NOMO-1 treated with dmso at 0.1 percent for 144 hours (cell line): ENCODE measurements around the gene IL17RC.
"Not testable (repeated sequence)": the region's sequence is repeated elsewhere in the genome, so short reads cannot be mapped to it uniquely, and the experiment has no call there.

Source experiments
- DNase-seq: peaks from one replicate; lab custom pipeline; 2025; ENCODE audit not compliant: unreplicated experiment; lab: John Stamatoyannopoulos, UW

Gene IL17RC

GRCh38 chr3:9914559-9915253, 2.2 kb upstream of the IL17RC start:
- peak; percentile 60 for DNase-seq

GRCh38 chr3:9915254-9916141, 1.4 kb upstream of the IL17RC start:
- no peak for DNase-seq

GRCh38 chr3:9916346-9916733, 558 bp upstream of the IL17RC start:
- DNase-seq: no peak

- no peak for DNase-seq
Observed at GRCh38 chr3:9917820-9918219, 922 bp downstream of the IL17RC start.

GRCh38 chr3:9918261-9919038, 1.6 kb downstream of the IL17RC start:
- no peak for DNase-seq

GRCh38 chr3:9928158-9928557, 11.3 kb downstream of the IL17RC start:
- DNase-seq: no peak

GRCh38 chr3:9930804-9931418, 14.0 kb downstream of the IL17RC start:
- DNase-seq: no peak

- DNase-seq: no peak
Observed at GRCh38 chr3:9932535-9932842, 15.6 kb downstream of the IL17RC start.

- peak; percentile 81 for DNase-seq
Observed at GRCh38 chr3:9932843-9933560, 16.1 kb downstream of the IL17RC start.

- peak; percentile 96 for DNase-seq
Observed at GRCh38 chr3:9933561-9934234, 16.8 kb downstream of the IL17RC start, which contains the start of gene CRELD1. Gene CRELD1, plus strand, starts transcription at chr3:9933834. Its CDS starts 605 bp downstream, at chr3:9934439.

GRCh38 chr3:9934235-9934621, 17.3 kb downstream of the IL17RC start:
- DNase-seq: no peak

GRCh38 chr3:9934993-9935392, 18.1 kb downstream of the IL17RC start:
- no peak for DNase-seq

- DNase-seq: no peak
Observed at GRCh38 chr3:9935966-9936510, 19.1 kb downstream of the IL17RC start.

- no peak for DNase-seq
Observed at GRCh38 chr3:9937486-9938238, 20.8 kb downstream of the IL17RC start.

- no peak for DNase-seq
Observed at GRCh38 chr3:9938966-9939365, 22.1 kb downstream of the IL17RC start.

GRCh38 chr3:9939906-9940305, 23.0 kb downstream of the IL17RC start:
- DNase-seq: not testable (repeated sequence)

GRCh38 chr3:9940746-9941145, 23.8 kb downstream of the IL17RC start:
- no peak for DNase-seq

- no peak for DNase-seq
Observed at GRCh38 chr3:9942164-9942563, 25.3 kb downstream of the IL17RC start.
